Heart left ventricle (tissue), 16 donors: ENCODE results near the gene GABRG2. TPM values are rescaled to one million over a fixed set of nuclear protein-coding genes. Genes with fewer than 3 reads are reported as not detected.

ENCODE experiments used
- ATAC-seq, 4 donors: fragments of 200-7000 bp; cut with Tn5 transposase; one replicate each; pipeline ENCODE4 v1.9.1; 2020 to 2022; ENCODE audit warnings: moderate library complexity in 4 of 4, mild to moderate bottlenecking in 3 of 4, moderate number of reproducible peaks in 1 of 4
- DNase-seq, 5 donors: peaks; one replicate each; pipeline ENCODE4 v3.0.0-alpha.2; 2020
- H3K27ac ChIP-seq, 12 donors: fragments of 200-600 bp; sonication (generic) in 4 of 12; one replicate each; pipeline versions ENCODE4 v1.5.0 to v1.8.0; 2016 to 2022; ENCODE audit warnings: mild to moderate bottlenecking in 2 of 12
- H3K27me3 ChIP-seq, 9 donors: fragments of 200-600 bp; sonication (generic) in 2 of 9; one replicate each; pipeline versions ENCODE4 v1.5.1 to v1.8.0; 2016 to 2022; ENCODE audit warnings: mild to moderate bottlenecking in 3 of 9
- H3K36me3 ChIP-seq, 9 donors: fragments of 200-600 bp; sonication (generic) in 2 of 9; one replicate each; pipeline versions ENCODE4 v1.5.0 to v1.8.0; 2018 to 2022; ENCODE audit warnings: mild to moderate bottlenecking in 2 of 9
- H3K4me1 ChIP-seq, 12 donors: fragments of 200-600 bp; sonication (generic) in 4 of 12; one replicate each; pipeline versions ENCODE4 v1.5.0 to v1.8.0; 2016 to 2022; ENCODE audit warnings: mild to moderate bottlenecking in 3 of 12
- H3K4me3 ChIP-seq, 12 donors: fragments of 200-600 bp; sonication (generic) in 4 of 12; one replicate each; pipeline versions ENCODE4 v1.5.0 to v1.8.0; 2017 to 2022; ENCODE audit warnings: mild to moderate bottlenecking in 9 of 12, moderate library complexity in 4 of 12
- H3K9me3 ChIP-seq, 12 donors: fragments of 200-600 bp; sonication (generic) in 4 of 12; one replicate each; pipeline versions ENCODE4 v1.5.0 to v1.8.0; 2016 to 2022; ENCODE audit warnings: mild to moderate bottlenecking in 1 of 12
- CTCF ChIP-seq, 12 donors: fragments of 200-600 bp; sonication (generic) in 4 of 12; IDR thresholded peaks; one replicate each; pipeline versions ENCODE4 v1.5.0 to v1.8.0; 2018 to 2022; ENCODE audit warnings: antibody characterized with exemption in 12 of 12, mild to moderate bottlenecking in 5 of 12
- POLR2A ChIP-seq, 2 donors: fragments of 450-650 bp; IDR thresholded peaks; one replicate each; pipeline ENCODE4 v1.6.1; 2017; ENCODE audit warnings: antibody characterized with exemption in 2 of 2, mild to moderate bottlenecking in 2 of 2, moderate library complexity in 2 of 2
- WGBS, 4 donors: extraction: QIAGEN DNeasy Blood & Tissue Kit in 2 of 4; methylation state at CpG; one replicate each; pipeline versions ENCODE4 v1.1.5 to v1.1.7; 2013 to 2018; 5-methylcytosine and 5-hydroxymethylcytosine counted together
- intact Hi-C, 10 donors: fragments of 100-400 bp; cut with DNase I; formaldehyde crosslinking; loops; one replicate each; pipeline versions ENCODE4 v1.11.1 to v1.14.2; 2022
- polyA plus RNA-seq, 2 donors: library from polyadenylated mRNA; stranded (reverse); fragments of 200-250 nt; gene quantifications; one replicate each; pipeline ENCODE4 v1.2.3, GENCODE V29; 2013
- total RNA-seq, 9 donors: library from RNA; depleted of rRNA in 2 of 9; stranded (reverse); fragments of >200 nt in 2 of 9; fragmentation: NEBNext Ultra II Directional in 3 of 9; extraction: Animal tissue kit (Norgen Biotek cat#: 25700) in 3 of 9; gene quantifications; one replicate each; pipeline versions ENCODE4 v1.1.0 to v1.2.4, GENCODE V29; 2016 to 2023
- donor health status: ischemic (EF 13 %, LVEDD 7.1; RV severe dilation, severe dysfunction).
- donor health status: healthy with polysubstance abuse.
- donor health status: DM: no; HTN: yes; CAD: no.
- donor health status: DM: no; HTN: no; CAD: no.
- donor health status: ischemic (EF 25% LVEDD 6.9; RV normal size, moderate dysfunction).
- donor health status: ischemic (EF 25% LVEDD 5.7; RV mildly dilated, moderate dysfunction).
- donor health status: healthy.
- donor health status: DM: yes; HTN: yes; CAD: no.
- donor health status: ischemic (EF 35%, LVEDD 5.7; RV mildly dilated, moderate dysfunction).
- donor health status: nonischemic (EF 11% LVEDD 7.7; RV severe dilation, severe dysfunction).
- donor health status: DM: yes; HTN: yes; CAD: no.
- donor health status: PGD.
- donor health status: ischemic (EF 29% LVEDD 5.4; RV normal size, mild dysfunction).
- donor health status: nonischemic (EF 23%, LVEDD 6.1; RV moderate dilation, normal function).

The GABRG2 gene
- total and polyA plus RNA-seq, 11 donors: 0.42 TPM; not detected in 10

GRCh38 chr5:162068936-162069335 is 1.4 kb downstream of the GABRG2 start:
- ATAC-seq: no peak
- Histone ChIP-seq H3K27ac (no peak overlapping the region), H3K36me3 (no peaks in the 10 kb centered on the region), H3K4me3 (no peak overlapping the region), H3K4me1 (no peaks in the 10 kb centered on the region), H3K9me3 (no peaks in the 10 kb centered on the region), H3K27me3 (peaks cover 0 to 12% (median 0%) of the 10 kb centered on the region in 9 donors)
- WGBS, 4 donors: 77 to 84% (median 79%) methylated on average over 4 of the region's 4 CpGs
- intact Hi-C loops: no loop called here
- TF ChIP-seq POLR2A (IDR thresholded peaks at IDR 0.05): no peak
- no peak for TF ChIP-seq CTCF (IDR thresholded peaks at IDR 0.05)
- DNase-seq: no peak

- Histone ChIP-seq H3K36me3 (no peaks in the 10 kb centered on the region), H3K4me3 (no peak overlapping the region), H3K4me1 (no peaks in the 10 kb centered on the region), H3K27ac (no peak overlapping the region), H3K9me3 (no peaks in the 10 kb centered on the region), H3K27me3 (no peaks in the 10 kb centered on the region)
- DNase-seq (no peak), ATAC-seq (no peak)
- 85 to 88% (median 87%) methylated on average over 1 of the region's 1 CpG for WGBS, 4 donors
- no peak for TF ChIP-seq POLR2A (IDR thresholded peaks at IDR 0.05)
- TF ChIP-seq CTCF (IDR thresholded peaks at IDR 0.05): no peak
- intact Hi-C loops: no loop called here
Measured at GRCh38 chr5:162078805-162079204, 11.2 kb downstream of the GABRG2 start.

- Histone ChIP-seq H3K36me3 (no peaks in the 10 kb centered on the region), H3K4me1 (no peaks in the 10 kb centered on the region), H3K9me3 (no peaks in the 10 kb centered on the region), H3K27ac (no peak overlapping the region), H3K27me3 (no peaks in the 10 kb centered on the region), H3K4me3 (no peak overlapping the region)
- ATAC-seq (no peak), DNase-seq (no peak)
- WGBS, 4 donors: 80 to 91% (median 85%) methylated on average over 2 of the region's 2 CpGs
- intact Hi-C loops: no loop called here
- TF ChIP-seq POLR2A (IDR thresholded peaks at IDR 0.05) (no peak), CTCF (IDR thresholded peaks at IDR 0.05) (no peak)
Measured at GRCh38 chr5:162091336-162091735, 23.8 kb downstream of the GABRG2 start.

- no peaks in the 10 kb centered on the region for H3K27me3 ChIP-seq
- TF ChIP-seq CTCF (IDR thresholded peaks at IDR 0.05) (no peak), POLR2A (IDR thresholded peaks at IDR 0.05) (no peak)
- WGBS, 4 donors: 51 to 60% (median 56%) methylated on average over 2 of the region's 2 CpGs
- no peak overlapping the region for H3K4me3 ChIP-seq
- DNase-seq (no peak), ATAC-seq (no peak)
- no peaks in the 10 kb centered on the region for H3K36me3 ChIP-seq
- H3K4me1 ChIP-seq: no peaks in the 10 kb centered on the region
- H3K9me3 ChIP-seq: no peaks in the 10 kb centered on the region
- intact Hi-C loops: no loop called here
- H3K27ac ChIP-seq: no peak overlapping the region
Measured at GRCh38 chr5:162096448-162096847, 28.9 kb downstream of the GABRG2 start.
